Ishikawa (cell line): ENCODE measurements around the gene TCF7.

Experiments
- CEBPB ChIP-seq: IDR thresholded peaks from 2 replicates; pipeline ENCODE4 v1.6.1; 2012
- CREB1 ChIP-seq: IDR thresholded peaks from 2 replicates; pipeline ENCODE4 v1.6.1; 2012; ENCODE audit warnings: low read depth
- EGR1 ChIP-seq: IDR thresholded peaks from 2 replicates; pipeline ENCODE4 v1.6.1; 2012
- EP300 ChIP-seq: IDR thresholded peaks from 2 replicates; pipeline ENCODE4 v1.6.1; 2012; ENCODE audit warnings: borderline replicate concordance
- FOXM1 ChIP-seq: IDR thresholded peaks from 2 replicates; pipeline ENCODE4 v1.6.1; 2012; ENCODE audit warnings: low read depth, borderline replicate concordance
- NFIC ChIP-seq: IDR thresholded peaks from 2 replicates; pipeline ENCODE4 v1.6.1; 2012
- RAD21 ChIP-seq: IDR thresholded peaks from 2 replicates; pipeline ENCODE4 v1.6.1; 2012; ENCODE audit warnings: low read depth
- TAF1 ChIP-seq: IDR thresholded peaks from 2 replicates; pipeline ENCODE4 v1.6.1; 2012; ENCODE audit warnings: low read depth, mild to moderate bottlenecking
- TCF12 ChIP-seq: IDR thresholded peaks from 2 replicates; pipeline ENCODE4 v1.6.1; 2012; ENCODE audit warnings: low read depth
- TEAD4 ChIP-seq: IDR thresholded peaks from 2 replicates; pipeline ENCODE4 v1.6.1; 2012
- YY1 ChIP-seq: IDR thresholded peaks from 2 replicates; pipeline ENCODE4 v1.6.1; 2012; ENCODE audit warnings: low read depth
- ZBTB7A ChIP-seq: IDR thresholded peaks from 2 replicates; pipeline ENCODE4 v1.6.1; 2012; ENCODE audit warnings: low read depth
- TF ChIP-seq, protein P1 (sequence below): IDR thresholded peaks from 2 replicates; pipeline ENCODE4 v1.6.1; 2012
- TF ChIP-seq, protein P2 (sequence below): IDR thresholded peaks from 2 replicates; pipeline ENCODE4 v1.6.1; 2012; ENCODE audit warnings: low read depth, mild to moderate bottlenecking
- TF ChIP-seq, protein P3 (sequence below): IDR thresholded peaks from 2 replicates; pipeline ENCODE4 v1.6.1; 2012

The TCF7 gene

DNA sequence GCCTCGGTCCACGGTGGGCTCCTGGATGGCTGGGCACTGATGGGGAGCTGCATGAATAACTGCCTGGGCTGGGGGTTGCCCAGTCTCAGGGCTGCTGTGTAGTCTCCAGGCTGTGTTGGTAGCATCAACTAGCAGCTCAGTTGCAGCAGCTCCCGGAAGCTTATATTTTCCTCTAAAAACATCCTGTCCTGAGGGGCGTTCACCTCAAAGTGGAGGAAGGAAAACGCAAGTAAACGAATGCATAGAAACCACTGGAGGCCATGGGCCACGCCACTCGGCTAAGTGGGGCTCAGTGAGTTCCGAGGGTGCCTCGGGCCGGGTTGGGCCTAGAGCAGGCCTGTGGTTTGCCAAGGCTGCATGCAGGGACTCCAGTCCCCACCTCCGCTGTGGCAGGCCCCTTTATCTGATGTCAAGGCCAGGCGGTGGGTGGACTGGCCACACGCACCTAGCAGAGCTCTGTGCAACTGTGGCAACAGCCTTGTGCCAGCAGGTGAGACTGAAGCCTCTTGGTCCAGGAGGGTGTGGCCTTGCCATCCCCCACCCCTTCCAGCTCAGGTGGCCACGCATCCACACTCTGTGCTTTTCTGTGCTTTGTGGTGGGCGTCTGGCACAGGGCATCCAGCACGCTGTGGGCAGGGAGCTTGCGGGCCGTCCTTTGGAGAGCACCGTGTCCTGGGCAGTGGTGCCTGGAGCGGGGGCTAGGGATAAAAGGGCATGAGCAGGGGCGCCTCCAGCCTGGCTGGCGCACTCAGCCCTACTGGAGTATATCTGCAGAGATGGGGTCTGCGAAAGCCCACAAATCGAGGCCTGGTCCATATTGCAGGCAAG lies 15.1 kb downstream of the TCF7 start:
- TF ChIP-seq, protein P1, sequence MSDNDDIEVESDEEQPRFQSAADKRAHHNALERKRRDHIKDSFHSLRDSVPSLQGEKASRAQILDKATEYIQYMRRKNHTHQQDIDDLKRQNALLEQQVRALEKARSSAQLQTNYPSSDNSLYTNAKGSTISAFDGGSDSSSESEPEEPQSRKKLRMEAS, result no peak
- TF ChIP-seq NFIC (no peak), TCF12 (no peak), TAF1 (no peak), YY1 (no peak), CREB1 (no peak), CEBPB (no peak), ZBTB7A (no peak), RAD21 (no peak), EP300 (no peak), TEAD4 (no peak), FOXM1 (no peak), EGR1 (no peak)
- TF ChIP-seq, protein P2, sequence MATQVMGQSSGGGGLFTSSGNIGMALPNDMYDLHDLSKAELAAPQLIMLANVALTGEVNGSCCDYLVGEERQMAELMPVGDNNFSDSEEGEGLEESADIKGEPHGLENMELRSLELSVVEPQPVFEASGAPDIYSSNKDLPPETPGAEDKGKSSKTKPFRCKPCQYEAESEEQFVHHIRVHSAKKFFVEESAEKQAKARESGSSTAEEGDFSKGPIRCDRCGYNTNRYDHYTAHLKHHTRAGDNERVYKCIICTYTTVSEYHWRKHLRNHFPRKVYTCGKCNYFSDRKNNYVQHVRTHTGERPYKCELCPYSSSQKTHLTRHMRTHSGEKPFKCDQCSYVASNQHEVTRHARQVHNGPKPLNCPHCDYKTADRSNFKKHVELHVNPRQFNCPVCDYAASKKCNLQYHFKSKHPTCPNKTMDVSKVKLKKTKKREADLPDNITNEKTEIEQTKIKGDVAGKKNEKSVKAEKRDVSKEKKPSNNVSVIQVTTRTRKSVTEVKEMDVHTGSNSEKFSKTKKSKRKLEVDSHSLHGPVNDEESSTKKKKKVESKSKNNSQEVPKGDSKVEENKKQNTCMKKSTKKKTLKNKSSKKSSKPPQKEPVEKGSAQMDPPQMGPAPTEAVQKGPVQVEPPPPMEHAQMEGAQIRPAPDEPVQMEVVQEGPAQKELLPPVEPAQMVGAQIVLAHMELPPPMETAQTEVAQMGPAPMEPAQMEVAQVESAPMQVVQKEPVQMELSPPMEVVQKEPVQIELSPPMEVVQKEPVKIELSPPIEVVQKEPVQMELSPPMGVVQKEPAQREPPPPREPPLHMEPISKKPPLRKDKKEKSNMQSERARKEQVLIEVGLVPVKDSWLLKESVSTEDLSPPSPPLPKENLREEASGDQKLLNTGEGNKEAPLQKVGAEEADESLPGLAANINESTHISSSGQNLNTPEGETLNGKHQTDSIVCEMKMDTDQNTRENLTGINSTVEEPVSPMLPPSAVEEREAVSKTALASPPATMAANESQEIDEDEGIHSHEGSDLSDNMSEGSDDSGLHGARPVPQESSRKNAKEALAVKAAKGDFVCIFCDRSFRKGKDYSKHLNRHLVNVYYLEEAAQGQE, result no peak
- TF ChIP-seq, protein P3, sequence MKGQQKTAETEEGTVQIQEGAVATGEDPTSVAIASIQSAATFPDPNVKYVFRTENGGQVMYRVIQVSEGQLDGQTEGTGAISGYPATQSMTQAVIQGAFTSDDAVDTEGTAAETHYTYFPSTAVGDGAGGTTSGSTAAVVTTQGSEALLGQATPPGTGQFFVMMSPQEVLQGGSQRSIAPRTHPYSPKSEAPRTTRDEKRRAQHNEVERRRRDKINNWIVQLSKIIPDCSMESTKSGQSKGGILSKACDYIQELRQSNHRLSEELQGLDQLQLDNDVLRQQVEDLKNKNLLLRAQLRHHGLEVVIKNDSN, result no peak

DNA sequence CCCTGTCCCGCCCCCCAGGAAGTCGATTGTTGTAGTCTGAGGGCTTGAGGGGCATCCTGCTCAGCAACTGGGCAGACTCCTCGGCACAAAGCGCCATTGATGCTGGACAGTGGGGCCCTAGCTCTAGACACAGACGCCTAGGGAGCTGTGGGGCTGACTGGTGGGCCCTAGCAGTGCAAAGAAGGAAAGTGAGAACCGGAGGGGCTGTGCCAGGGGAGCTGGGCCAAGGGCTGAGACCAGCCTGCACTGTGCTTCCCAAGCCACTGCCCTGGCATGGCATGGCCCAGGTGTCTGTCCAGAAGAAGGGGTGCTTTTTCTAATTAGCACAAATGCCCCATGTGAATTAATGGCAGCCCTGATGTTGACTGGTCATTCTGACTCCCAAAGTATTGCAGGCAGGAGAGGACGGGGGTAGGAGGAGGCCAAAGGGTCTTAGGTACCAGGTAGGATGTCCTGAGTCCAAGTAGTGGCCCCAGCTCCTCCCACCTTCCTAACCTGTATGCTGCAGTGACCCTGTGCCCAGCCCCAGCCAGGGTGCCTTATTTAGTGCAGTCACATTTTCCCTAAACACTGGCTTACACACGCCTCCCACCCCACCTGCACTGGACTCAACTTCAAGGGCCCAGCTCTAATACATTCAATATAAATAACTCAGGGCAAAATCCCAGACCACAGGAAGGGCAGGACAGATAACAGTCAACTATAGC lies 15.9 kb downstream of the TCF7 start:
- no peak for TF ChIP-seq CEBPB
- TF ChIP-seq CREB1, result no peak
- no peak for TF ChIP-seq NFIC
- TF ChIP-seq, protein P2, result no peak
- TF ChIP-seq, protein P3, result no peak
- TF ChIP-seq RAD21, result no peak
- TF ChIP-seq TAF1, result no peak
- TF ChIP-seq EP300, result no peak
- no peak for TF ChIP-seq FOXM1
- no peak for TF ChIP-seq YY1

DNA sequence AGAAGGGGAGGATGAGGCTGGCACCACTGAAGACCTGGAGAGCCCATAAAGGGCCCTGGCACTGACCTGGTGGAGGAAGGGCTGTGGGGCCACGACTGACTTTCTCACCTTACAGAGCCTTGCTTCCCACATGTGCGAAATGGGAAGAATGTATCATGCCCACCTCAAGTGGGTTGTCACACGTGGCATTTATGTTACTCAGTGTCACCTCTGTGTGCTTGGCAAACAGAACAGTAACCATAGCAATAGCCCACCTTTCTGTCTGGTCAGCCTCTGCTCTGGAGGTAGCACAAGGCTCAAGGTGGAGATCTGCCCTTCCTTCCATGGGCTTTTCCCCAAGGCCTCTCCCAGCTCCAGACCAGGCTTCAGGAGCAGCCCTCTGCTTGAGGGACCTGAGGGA lies 16.7 kb downstream of the TCF7 start:
- TF ChIP-seq YY1 (no peak), TCF12 (no peak), TEAD4 (no peak), ZBTB7A (no peak), EGR1 (no peak), CREB1 (no peak)
- TF ChIP-seq, protein P3, result no peak

DNA sequence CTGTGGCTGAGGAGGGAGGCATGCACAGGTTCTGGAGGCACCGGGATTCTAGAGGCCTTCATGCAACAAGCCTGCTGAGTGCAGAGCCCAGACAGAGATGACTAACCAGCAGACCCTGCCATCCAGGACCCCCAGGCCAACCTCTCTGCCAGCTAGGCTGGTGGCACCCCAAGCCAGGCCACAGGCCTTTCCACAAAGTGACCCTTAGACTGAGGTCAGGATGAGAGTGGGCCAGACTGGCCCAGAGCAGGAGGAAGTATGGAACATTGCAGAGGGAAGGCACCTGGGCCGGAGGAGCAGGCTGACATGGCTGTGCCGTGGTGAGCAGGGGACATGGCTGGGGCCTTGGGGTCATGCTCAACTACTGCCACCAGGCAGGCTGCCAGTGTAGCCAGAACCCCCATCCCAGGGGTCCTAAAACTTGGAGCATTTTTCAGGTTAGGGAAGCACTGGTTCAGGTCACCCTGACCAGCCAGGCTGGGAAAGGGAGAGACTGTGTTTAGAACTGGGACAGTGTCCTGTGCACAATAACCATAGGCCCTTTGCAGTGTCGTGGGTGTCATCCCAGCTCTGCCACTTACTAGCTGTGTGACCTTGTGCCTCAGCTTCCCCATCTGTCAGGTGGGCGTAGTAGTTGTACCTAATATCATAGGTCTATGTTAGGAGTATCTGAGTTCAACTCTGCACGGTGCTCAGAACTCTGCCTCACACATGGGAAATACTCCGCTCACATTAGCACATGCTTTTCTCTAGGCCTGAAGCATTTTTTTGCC lies 17.3 kb downstream of the TCF7 start:
- TF ChIP-seq FOXM1 (no peak), ZBTB7A (no peak), TAF1 (no peak), EP300 (no peak), NFIC (no peak), TCF12 (no peak), TEAD4 (no peak), RAD21 (no peak)
- TF ChIP-seq, protein P2, result no peak
- TF ChIP-seq, protein P1, result no peak
